ENCODE results near the gene PAX5.
"Not testable (repeated sequence)": the region's sequence is repeated elsewhere in the genome, so short reads cannot be mapped to it uniquely, and the experiment has no call there.

Gene PAX5

GRCh38 chr9:37033682-37034304 is at the start of gene PAX5:
PAX5 (minus strand) TSS chr9:37034268; CDS start chr9:37034031, 237 bp downstream.
- TF ChIP-seq POLR2A (IDR thresholded peaks at IDR 0.05; ENCODE audit: low read depth, low read length): no peak
- no peak for FAIRE-seq
- DNase-seq (ENCODE audit: insufficient read length, low spot score): no peak

GRCh38 chr9:37083654-37084053 is 49.6 kb upstream of the PAX5 start:
- no peak for TF ChIP-seq POLR2A (IDR thresholded peaks at IDR 0.05; ENCODE audit: low read depth, low read length)
- no peak for FAIRE-seq
- DNase-seq (ENCODE audit: insufficient read length, low spot score): no peak

- no peak for FAIRE-seq
Observed at GRCh38 chr9:37082214-37082765, 48.2 kb upstream of the PAX5 start.

DNA sequence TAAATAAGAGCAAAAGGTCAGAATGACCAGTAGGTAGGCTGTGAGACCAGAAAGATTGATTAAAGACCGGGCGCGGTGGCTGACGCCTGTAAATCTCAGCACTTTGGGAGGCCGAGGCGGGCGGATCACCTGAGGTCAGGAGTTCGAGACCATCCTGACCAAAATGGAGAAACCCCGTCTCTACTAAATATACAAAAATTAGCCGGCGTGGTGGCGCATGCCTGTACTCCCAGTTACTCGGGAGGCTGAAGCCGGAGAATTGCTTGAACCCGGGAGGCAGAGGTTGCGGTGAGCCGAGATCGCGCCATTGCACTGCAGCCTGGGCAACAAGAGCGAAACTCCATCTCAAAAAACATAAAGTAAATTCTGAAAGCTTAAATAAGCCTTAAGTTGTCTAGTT is 47.4 kb upstream of the PAX5 start:
- DNase-seq (ENCODE audit: insufficient read length, low spot score); FAIRE-seq: not testable (repeated sequence)

More at GRCh38 chr9:37082214-37082765, 48.2 kb upstream of the PAX5 start:
- no peak for DNase-seq (ENCODE audit: insufficient read length, low spot score)
- no peak for TF ChIP-seq POLR2A (IDR thresholded peaks at IDR 0.05; ENCODE audit: low read depth, low read length)

DNA sequence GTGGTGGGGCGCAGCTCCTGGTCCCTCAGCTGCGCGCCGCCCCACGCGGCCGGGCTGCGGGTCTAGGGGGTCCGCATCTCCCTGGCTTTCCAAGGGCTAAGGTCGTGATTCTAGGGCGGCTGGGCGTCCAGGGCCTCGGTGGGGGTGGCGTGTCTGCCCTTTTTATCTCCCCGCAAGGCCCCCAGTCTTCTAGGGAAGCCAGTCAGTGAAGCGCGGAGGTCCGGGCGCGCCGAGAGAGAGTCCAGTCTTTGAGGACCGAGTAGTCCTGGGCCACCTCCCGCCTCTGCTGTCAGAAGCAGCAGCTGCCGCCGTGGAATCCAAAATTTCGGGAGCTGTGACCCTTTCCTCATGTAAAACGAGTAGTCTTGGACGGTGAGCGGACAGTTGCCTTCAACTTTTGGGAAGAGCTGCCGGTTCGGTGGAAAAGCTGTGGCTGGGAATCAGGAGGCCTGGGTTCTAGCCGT is 46.1 kb upstream of the PAX5 start:
- not testable (repeated sequence) for DNase-seq (ENCODE audit: insufficient read length, low spot score); FAIRE-seq

DNA sequence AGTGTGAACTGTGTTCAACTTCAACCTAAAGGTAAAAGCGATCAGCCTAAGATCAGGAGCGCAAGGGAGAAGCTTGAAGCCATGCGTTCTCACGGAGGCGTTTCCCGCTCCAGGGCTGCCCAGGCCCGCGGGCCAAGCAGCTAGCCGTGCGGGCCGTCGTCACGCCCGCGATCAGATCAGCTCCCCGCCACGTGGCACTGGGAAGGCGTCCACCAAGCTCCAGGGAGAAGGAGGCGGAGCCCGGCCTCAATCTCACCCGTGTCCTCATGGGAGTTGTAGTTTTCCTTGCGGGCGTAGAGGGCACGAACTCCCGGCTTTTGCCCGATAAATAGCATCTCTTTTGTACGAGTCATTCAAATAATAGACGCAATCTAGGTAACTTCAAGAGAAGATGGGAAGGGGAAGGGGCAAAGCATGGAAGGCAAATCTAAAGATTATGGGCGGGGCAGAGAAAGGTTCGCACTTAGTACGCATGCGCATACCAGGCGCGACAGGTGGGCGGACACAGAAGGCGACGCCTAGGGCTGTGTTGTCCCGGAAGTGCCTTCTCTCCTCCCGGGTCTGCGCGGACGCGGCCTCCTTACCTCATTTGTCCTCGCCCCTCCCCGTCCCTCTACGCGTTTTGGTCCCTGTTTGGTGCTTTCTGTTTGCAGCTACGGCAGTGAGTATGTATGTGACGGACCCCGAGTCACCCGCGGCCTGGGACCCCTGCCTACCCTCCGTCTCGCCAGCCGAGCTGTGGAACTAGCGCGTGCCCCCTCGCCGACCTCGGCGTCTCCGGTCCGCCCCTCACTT is 45.5 kb upstream of the PAX5 start:
- peak; percentile 97 for FAIRE-seq

GRCh38 chr9:37074790-37075189 is 40.7 kb upstream of the PAX5 start:
- FAIRE-seq; DNase-seq (ENCODE audit: insufficient read length, low spot score): not testable (repeated sequence)

More for the DNA sequence above, 45.5 kb upstream of the PAX5 start:
- peak; percentile 78 for DNase-seq (ENCODE audit: insufficient read length, low spot score)
- TF ChIP-seq POLR2A (IDR thresholded peaks at IDR 0.05; ENCODE audit: low read depth, low read length): peak; percentile 46; the same call in 1 of the 2 replicates

- TF ChIP-seq POLR2A (IDR thresholded peaks at IDR 0.05; ENCODE audit: low read depth, low read length): no peak
- DNase-seq (ENCODE audit: insufficient read length, low spot score) (no peak), FAIRE-seq (no peak)
Observed at GRCh38 chr9:37066139-37066725, 32.2 kb upstream of the PAX5 start.

GRCh38 chr9:37062336-37062735 is 28.3 kb upstream of the PAX5 start:
- no peak for FAIRE-seq
- TF ChIP-seq POLR2A (IDR thresholded peaks at IDR 0.05; ENCODE audit: low read depth, low read length): no peak
- DNase-seq (ENCODE audit: insufficient read length, low spot score): no peak

- no peak for FAIRE-seq
Observed at GRCh38 chr9:37061768-37062167, 27.7 kb upstream of the PAX5 start.

DNA sequence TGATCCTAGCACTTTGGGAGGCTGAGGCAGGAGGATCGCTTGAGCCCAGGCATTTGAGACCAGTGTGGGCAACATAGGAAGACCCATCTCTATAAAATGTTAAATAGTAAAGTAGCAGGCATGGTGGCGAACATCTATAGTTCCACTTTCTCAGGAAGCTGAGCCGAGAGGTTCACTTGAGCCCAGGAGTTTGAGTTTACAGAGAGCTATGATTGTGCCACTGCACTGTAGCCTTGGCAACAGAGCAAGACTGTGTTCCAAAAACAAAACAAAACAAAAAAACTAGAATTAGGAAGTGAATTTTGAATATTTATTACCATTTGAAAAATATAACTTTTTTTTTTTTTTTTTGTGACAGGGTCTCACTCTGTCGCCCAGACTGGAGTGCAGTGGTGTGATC is 26.8 kb upstream of the PAX5 start:
- FAIRE-seq: no peak
- no peak for TF ChIP-seq POLR2A (IDR thresholded peaks at IDR 0.05; ENCODE audit: low read depth, low read length)
- no peak for DNase-seq (ENCODE audit: insufficient read length, low spot score)

More at GRCh38 chr9:37061768-37062167, 27.7 kb upstream of the PAX5 start:
- TF ChIP-seq POLR2A (IDR thresholded peaks at IDR 0.05; ENCODE audit: low read depth, low read length): no peak
- DNase-seq (ENCODE audit: insufficient read length, low spot score): no peak

DNA sequence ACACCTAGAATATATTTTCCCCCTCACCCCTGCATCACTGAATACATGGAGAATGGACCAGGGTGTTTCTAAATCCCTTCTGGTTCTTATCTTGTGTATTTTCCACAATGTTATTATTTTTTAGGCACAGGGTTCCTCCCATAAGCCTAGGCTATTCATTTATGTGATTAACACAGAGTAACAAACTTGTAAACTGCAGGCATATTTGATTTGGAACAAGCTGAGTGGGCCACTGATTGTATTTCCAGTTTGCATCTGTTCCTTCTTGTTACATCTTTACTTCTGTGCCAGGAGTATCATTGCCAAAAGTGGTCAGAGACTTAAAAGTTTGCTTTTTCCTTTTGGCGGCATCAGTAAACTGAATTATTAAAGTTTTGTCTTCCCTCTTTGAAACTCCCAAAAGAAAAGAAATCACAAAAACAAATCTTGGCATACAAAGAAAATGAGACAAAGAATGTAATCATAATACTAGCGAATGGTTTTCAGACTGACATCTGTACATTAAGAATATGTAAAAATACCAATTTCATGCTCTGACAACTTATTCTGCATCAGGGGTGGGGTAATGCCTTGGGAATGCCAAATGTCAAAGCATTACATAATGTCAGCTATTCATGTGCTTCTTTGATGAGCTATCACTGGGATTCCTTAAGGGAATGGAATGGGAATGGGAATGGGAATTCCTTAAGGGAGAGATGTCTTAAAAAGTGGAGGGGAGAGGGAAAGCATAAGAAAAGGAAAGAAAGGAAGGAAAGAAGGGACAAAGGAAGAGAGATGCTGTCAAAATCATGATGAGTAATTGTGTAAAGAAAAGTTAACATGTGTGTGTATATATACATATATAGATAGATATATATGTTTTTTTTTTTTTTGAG is 22.2 kb upstream of the PAX5 start:
- FAIRE-seq: no peak

DNA sequence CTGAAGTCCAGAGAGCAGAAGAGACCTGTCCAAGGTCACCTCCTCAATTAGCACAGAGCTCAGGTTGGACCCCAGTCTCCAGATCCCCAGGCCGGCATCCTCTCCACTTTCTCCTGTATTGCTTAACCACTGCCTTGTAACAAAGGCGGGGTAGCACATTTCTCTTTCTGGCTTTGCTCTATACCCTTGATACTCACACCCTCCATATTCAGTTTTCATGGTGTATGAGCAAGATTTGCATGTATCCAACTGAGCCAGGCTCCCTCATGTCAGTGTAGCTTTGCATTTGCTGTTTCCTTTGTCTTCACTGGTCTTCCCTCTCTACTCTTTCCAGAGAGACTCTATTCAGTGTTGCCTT is 20.3 kb upstream of the PAX5 start:
- FAIRE-seq; DNase-seq (ENCODE audit: insufficient read length, low spot score): not testable (repeated sequence)

More for the DNA sequence above, 22.2 kb upstream of the PAX5 start:
- no peak for DNase-seq (ENCODE audit: insufficient read length, low spot score)
- no peak for TF ChIP-seq POLR2A (IDR thresholded peaks at IDR 0.05; ENCODE audit: low read depth, low read length)
